Naive thymus-derived CD4-positive, alpha-beta T cell (primary cell): ENCODE measurements around the gene DPP6. TPM values are rescaled to one million over a fixed set of nuclear protein-coding genes. Genes with fewer than 3 reads are reported as not detected.

Experiments used
- ATAC-seq: fragments of 150-1000 bp; cut with Tn5 transposase; 2 replicates; pipeline ENCODE4 v1.10.0; 2021; ENCODE audit warnings: mild to moderate bottlenecking, moderate library complexity
- CTCF ChIA-PET: fragments of 350-600 bp; sonication (Branson Sonifier 250); formaldehyde crosslinking; loops from one replicate; lab custom pipeline; 2021; ENCODE audit warnings: antibody characterized with exemption; lab: Charles Lee
- POLR2A ChIA-PET: fragments of 350-600 bp; sonication (Branson Sonifier 250); formaldehyde crosslinking; loops from one replicate; lab custom pipeline; 2021; ENCODE audit warnings: antibody characterized with exemption, inconsistent platforms; lab: Charles Lee
- DNase-seq, 9 donors: peaks; one replicate each; pipeline versions ENCODE4 v3.0.0 to v3.0.0-alpha.2; 2020 to 2022; ENCODE audit warnings: mixed read lengths in 1 of 9
- H3K27ac ChIP-seq: one replicate; pipeline ENCODE4 v1.7.0; 2013; ENCODE audit warnings: mild to moderate bottlenecking, low read depth, low read length, moderate library complexity
- H3K27me3 ChIP-seq, 2 donors: one replicate each; pipeline ENCODE4 v1.7.0; 2013; ENCODE audit warnings: low read length in 2 of 2, mild to moderate bottlenecking in 2 of 2, moderate library complexity in 2 of 2; ENCODE audit not compliant: control insufficient read depth in 2 of 2, insufficient read depth in 2 of 2
- H3K36me3 ChIP-seq, 3 experiments: 1 replicate in 2 of 3; 2 replicates in 1 of 3; pipeline ENCODE4 v1.7.0; 2013; ENCODE audit warnings: low read length in 3 of 3, mild to moderate bottlenecking in 3 of 3, moderate library complexity in 1 of 3; ENCODE audit not compliant: insufficient read depth in 3 of 3, control insufficient read depth in 2 of 3
- H3K4me1 ChIP-seq, 2 donors: one replicate each; pipeline ENCODE4 v1.7.0; 2013; ENCODE audit warnings: low read length in 2 of 2, mild to moderate bottlenecking in 2 of 2, moderate library complexity in 1 of 2; ENCODE audit not compliant: control insufficient read depth in 2 of 2, insufficient read depth in 2 of 2
- H3K4me3 ChIP-seq: 2 replicates; pipeline ENCODE4 v1.7.0; 2013; ENCODE audit warnings: mild to moderate bottlenecking, low read length
- H3K9me3 ChIP-seq, 3 experiments: 1 replicate in 2 of 3; 2 replicates in 1 of 3; pipeline ENCODE4 v1.7.0; 2013; ENCODE audit warnings: low read length in 3 of 3; ENCODE audit not compliant: control insufficient read depth in 2 of 3
- H3K27ac Mint-ChIP-seq, 9 donors: one replicate each; pipeline ENCODE4 v1.8.0; 2020 to 2022; ENCODE audit warnings: mixed read lengths in 9 of 9, mild to moderate bottlenecking in 8 of 9, moderate library complexity in 5 of 9, inconsistent platforms in 2 of 9
- H3K27me3 Mint-ChIP-seq, 5 donors: one replicate each; pipeline ENCODE4 v1.8.0; 2021 to 2022; ENCODE audit warnings: mixed read lengths in 5 of 5, mild to moderate bottlenecking in 1 of 5
- H3K36me3 Mint-ChIP-seq, 5 donors: one replicate each; pipeline ENCODE4 v1.8.0; 2020 to 2022; ENCODE audit warnings: mixed read lengths in 5 of 5, mild to moderate bottlenecking in 3 of 5, inconsistent platforms in 1 of 5
- H3K4me1 Mint-ChIP-seq, 7 donors: one replicate each; pipeline ENCODE4 v1.8.0; 2020 to 2022; ENCODE audit warnings: mixed read lengths in 7 of 7, mild to moderate bottlenecking in 3 of 7, inconsistent platforms in 1 of 7
- H3K4me3 Mint-ChIP-seq, 10 donors: one replicate each; pipeline ENCODE4 v1.8.0; 2020 to 2022; ENCODE audit warnings: mild to moderate bottlenecking in 10 of 10, mixed read lengths in 10 of 10, moderate library complexity in 6 of 10, inconsistent platforms in 2 of 10
- H3K9me3 Mint-ChIP-seq, 11 donors: one replicate each; pipeline ENCODE4 v1.8.0; 2020 to 2022; ENCODE audit warnings: mixed read lengths in 11 of 11, mild to moderate bottlenecking in 4 of 11, inconsistent platforms in 1 of 11, moderate library complexity in 1 of 11
- intact Hi-C, 2 donors: fragments of 100-400 bp; cut with micrococcal nuclease; formaldehyde crosslinking; loops; one replicate each; pipeline ENCODE4 v1.15.1; 2023
- polyA plus RNA-seq, 2 donors: library from polyadenylated mRNA; unstranded; fragments of 300-500 nt; fragmentation: Illumina TruSeq; gene quantifications; one replicate each; pipeline ENCODE4 v1.2.3, GENCODE V29; 2021
- total RNA-seq, 6 experiments: library from RNA in 5 of 6; stranded (reverse) in 5 of 6; gene quantifications; 1 replicate in 5 of 6; 2 replicates in 1 of 6; pipeline ENCODE4 v1.2.3 and lab custom pipeline; 2021 to 2026

The DPP6 gene
- total and polyA plus RNA-seq, 7 experiments from 2014 or later, result not detected

DNA sequence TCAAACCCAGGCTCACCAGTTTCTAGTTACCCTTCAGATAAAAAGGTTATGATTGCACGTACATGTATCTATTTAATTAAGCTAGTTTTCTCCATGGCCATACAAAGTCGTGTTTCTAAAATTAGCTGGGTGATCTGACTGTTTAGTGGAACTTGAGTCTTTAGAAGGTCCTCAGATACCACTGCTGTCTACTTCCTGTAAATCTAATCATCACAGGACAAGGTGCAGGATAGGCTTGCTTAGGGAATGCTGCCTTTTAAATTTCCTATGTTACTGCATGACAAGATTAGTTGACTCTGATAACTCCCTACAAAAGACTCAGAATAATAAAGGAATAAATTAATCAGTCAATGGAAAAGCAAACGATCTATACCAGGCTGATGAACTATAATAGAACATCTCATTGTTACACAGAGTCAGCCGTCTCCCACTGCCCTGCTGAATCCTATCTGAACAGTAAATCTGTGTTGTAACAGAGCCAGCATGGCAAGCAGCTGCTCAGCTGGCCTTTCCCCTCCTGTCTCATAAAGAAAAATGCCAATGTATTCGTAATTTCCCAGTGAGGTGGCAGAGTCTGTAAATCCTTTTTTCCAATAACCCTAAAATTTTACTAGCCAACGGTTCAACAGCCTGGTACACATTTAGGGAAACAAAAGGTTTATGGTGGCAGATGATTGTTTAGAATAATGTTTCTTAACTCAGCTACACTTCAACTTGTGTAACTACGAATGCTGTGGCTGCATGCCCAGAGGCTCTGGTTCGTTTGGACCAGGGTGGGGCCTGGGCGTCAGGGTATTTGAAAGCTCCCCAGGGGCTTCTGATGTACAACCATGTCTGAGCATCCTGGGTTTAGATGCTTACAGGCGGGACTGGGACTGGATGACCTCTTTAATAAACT, 632.7 kb downstream of the DPP6 start:
- ChIA-PET CTCF (no interaction called here), POLR2A (no interaction called here)
- Mint-ChIP-seq H3K36me3 (no peaks in the 10 kb centered on the region), H3K4me1 (peaks cover 0 to 2% (median 0%) of the 10 kb centered on the region in 7 donors), H3K27me3 (peaks cover 0 to 6% (median 0%) of the 10 kb centered on the region in 5 donors), H3K4me3 (no peak overlapping the region), H3K27ac (no peak overlapping the region), H3K9me3 (peaks cover 0 to 8% (median 2%) of the 10 kb centered on the region in 11 donors)
- no peaks in the 10 kb centered on the region for H3K36me3 ChIP-seq
- H3K4me3 ChIP-seq, result no peak overlapping the region
- DNase-seq (no peak), ATAC-seq (no peak)
- no peaks in the 10 kb centered on the region for H3K9me3 ChIP-seq
- intact Hi-C loops, result no loop called here
- no peak overlapping the region for H3K27ac ChIP-seq
- H3K27me3 ChIP-seq, result no peaks in the 10 kb centered on the region
- no peaks in the 10 kb centered on the region for H3K4me1 ChIP-seq

DNA sequence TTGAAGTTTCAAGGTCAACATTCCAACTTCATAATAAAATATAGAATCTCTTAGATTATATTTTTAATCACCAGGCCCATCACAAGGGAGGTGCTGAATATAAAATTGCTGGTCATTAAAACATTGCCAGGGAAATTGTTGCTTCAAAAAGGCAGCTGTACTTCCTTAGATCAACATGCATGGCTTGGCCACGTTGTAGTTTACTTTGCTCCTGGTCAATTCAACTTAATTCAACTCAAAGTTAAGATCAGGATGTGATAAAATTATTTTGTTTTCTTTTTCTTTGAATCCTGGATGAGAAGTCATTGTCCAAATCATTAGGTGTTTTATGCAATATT, 633.3 kb downstream of the DPP6 start:
- H3K4me3 Mint-ChIP-seq, result no peak overlapping the region
- intact Hi-C loops, result no loop called here
- Histone ChIP-seq H3K4me1 (no peaks in the 10 kb centered on the region), H3K36me3 (no peaks in the 10 kb centered on the region), H3K4me3 (no peak overlapping the region), H3K27ac (no peak overlapping the region), H3K27me3 (no peaks in the 10 kb centered on the region), H3K9me3 (no peaks in the 10 kb centered on the region)
- ChIA-PET POLR2A (no interaction called here), CTCF (interaction anchor here (0.7 kb wide), 1 partner anchor 46 kb away, joined by 3 read pairs; no protein-coding TSS in a partner anchor)
- no peaks in the 10 kb centered on the region for H3K36me3 Mint-ChIP-seq
- DNase-seq (no peak), ATAC-seq (no peak)
- H3K27ac Mint-ChIP-seq, result no peak overlapping the region
- H3K4me1 Mint-ChIP-seq, result peaks cover 0 to 2% (median 0%) of the 10 kb centered on the region in 7 donors
- H3K9me3 Mint-ChIP-seq, result peaks cover 0 to 8% (median 2%) of the 10 kb centered on the region in 11 donors
- peaks cover 0 to 6% (median 0%) of the 10 kb centered on the region in 5 donors for H3K27me3 Mint-ChIP-seq

DNA sequence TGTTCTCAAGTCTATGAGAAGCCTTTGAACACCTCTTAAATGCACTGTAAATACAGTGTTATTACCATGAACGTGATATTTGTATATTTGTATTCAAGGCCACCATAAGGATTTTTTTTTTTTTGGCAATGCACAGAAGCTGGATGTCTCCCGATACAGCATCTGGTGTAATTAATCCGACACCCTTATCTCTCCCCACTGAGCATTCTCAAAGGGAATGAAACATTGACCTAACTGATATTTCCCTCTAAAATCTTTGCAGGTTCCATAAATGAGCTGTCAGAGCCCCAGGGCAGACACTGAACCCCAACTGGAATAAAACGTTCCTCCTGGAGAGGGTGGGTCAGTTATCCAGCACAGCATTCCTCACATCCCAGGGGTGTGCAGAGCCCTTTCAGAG, 634.1 kb downstream of the DPP6 start:
- Mint-ChIP-seq H3K4me1 (peaks cover 0 to 2% (median 0%) of the 10 kb centered on the region in 7 donors), H3K27me3 (peaks cover 0 to 6% (median 0%) of the 10 kb centered on the region in 5 donors), H3K4me3 (no peak overlapping the region), H3K27ac (no peak overlapping the region), H3K9me3 (peaks cover 0 to 8% (median 2%) of the 10 kb centered on the region in 11 donors), H3K36me3 (no peaks in the 10 kb centered on the region)
- Histone ChIP-seq H3K4me3 (no peak overlapping the region), H3K9me3 (no peaks in the 10 kb centered on the region), H3K36me3 (no peaks in the 10 kb centered on the region), H3K27ac (no peak overlapping the region), H3K27me3 (no peaks in the 10 kb centered on the region), H3K4me1 (no peaks in the 10 kb centered on the region)
- POLR2A ChIA-PET, result no interaction called here
- CTCF ChIA-PET, result interaction anchor here (0.7 kb wide), 1 partner anchor 47 kb away, joined by 3 read pairs; no protein-coding TSS in a partner anchor
- intact Hi-C loops, result no loop called here
- DNase-seq (no peak), ATAC-seq (no peak)

DNA sequence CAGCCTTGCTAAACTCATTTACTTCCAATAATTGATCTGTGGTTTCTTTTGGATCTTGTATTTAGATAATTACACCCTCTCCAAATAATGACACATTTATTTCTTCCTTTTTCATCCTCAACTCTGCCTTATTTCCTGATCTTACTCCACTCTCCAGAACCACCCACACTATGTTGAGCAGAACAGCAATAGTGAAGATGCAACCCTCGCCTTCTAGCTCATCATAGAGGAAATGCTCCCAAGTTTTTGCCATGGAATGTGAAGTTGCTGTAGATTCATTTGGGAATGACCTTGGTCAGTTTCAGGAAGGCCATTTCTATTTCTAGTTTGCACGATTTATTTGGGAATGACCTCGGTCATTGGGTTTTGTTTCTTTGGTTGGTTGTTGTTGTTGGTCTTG, 636.8 kb downstream of the DPP6 start:
- intact Hi-C loops, result no loop called here
- ChIA-PET POLR2A (no interaction called here), CTCF (no interaction called here)
- Histone ChIP-seq H3K9me3 (no peaks in the 10 kb centered on the region), H3K27ac (no peak overlapping the region), H3K4me3 (no peak overlapping the region), H3K4me1 (no peaks in the 10 kb centered on the region), H3K27me3 (no peaks in the 10 kb centered on the region), H3K36me3 (no peaks in the 10 kb centered on the region)
- Mint-ChIP-seq H3K27ac (no peak overlapping the region), H3K36me3 (no peaks in the 10 kb centered on the region), H3K27me3 (peaks cover 0 to 5% (median 0%) of the 10 kb centered on the region in 5 donors), H3K4me3 (no peak overlapping the region), H3K4me1 (peaks cover 0 to 2% (median 0%) of the 10 kb centered on the region in 7 donors), H3K9me3 (peaks cover 0 to 4% (median 2%) of the 10 kb centered on the region in 11 donors)
- no peak for DNase-seq
- no peak for ATAC-seq

DNA sequence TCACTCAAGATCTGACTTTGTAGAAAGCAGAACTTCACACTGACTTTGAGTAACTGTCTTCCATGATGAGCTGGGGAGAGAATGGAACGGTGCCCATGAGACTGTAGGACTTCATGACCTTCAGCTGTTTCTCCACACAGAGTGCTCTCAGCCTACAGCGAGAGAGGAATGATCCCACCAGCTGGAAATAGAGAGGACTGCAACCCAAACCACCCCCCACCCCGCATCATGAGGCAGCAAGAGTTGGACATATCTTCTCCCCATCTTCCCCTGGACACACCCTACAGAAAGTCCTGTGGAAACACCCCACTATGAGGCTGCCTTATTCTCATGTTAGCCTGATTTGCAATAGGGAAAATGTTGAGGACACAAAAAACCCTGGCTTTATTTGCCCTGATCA, 638.2 kb downstream of the DPP6 start:
- H3K4me3 ChIP-seq, result no peak overlapping the region
- ChIA-PET CTCF (no interaction called here), POLR2A (no interaction called here)

DNA sequence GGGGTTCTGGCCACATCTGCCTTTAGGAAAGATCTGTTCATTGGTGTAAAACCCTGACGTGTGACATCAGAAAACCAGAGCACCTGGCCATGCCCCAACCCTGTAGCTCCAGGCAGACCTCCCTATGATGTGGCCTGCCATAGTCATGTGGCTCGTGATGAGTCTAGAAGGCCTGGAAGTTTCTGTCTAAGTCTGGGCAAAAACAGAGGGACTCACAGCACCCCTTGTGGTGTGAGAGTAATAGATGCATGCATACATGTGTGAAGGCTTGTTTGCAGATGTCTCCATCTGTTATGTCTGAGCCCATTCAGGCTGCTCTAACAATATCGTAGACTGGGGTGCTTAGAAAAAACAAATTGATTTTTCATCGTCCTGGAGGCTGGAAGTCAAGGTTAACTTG, 641.5 kb downstream of the DPP6 start:
- no peaks in the 10 kb centered on the region for H3K4me1 ChIP-seq

More for the DNA sequence above, 638.2 kb downstream of the DPP6 start:
- Mint-ChIP-seq H3K9me3 (peaks cover 0 to 2% (median 0%) of the 10 kb centered on the region in 11 donors), H3K36me3 (no peaks in the 10 kb centered on the region), H3K4me3 (no peak overlapping the region), H3K27me3 (peaks cover 0 to 5% (median 3%) of the 10 kb centered on the region in 5 donors), H3K4me1 (no peaks in the 10 kb centered on the region), H3K27ac (no peak overlapping the region)
- Histone ChIP-seq H3K4me1 (no peaks in the 10 kb centered on the region), H3K27ac (no peak overlapping the region), H3K36me3 (no peaks in the 10 kb centered on the region), H3K9me3 (no peaks in the 10 kb centered on the region), H3K27me3 (no peaks in the 10 kb centered on the region)
- ATAC-seq (no peak), DNase-seq (no peak)
- intact Hi-C loops, result no loop called here

More for the DNA sequence above, 641.5 kb downstream of the DPP6 start:
- peaks cover 0 to 4% (median 0%) of the 10 kb centered on the region in 11 donors for H3K9me3 Mint-ChIP-seq
- intact Hi-C loops, result no loop called here
- Histone ChIP-seq H3K9me3 (no peaks in the 10 kb centered on the region), H3K27me3 (no peaks in the 10 kb centered on the region), H3K27ac (no peak overlapping the region), H3K36me3 (no peaks in the 10 kb centered on the region), H3K4me3 (no peak overlapping the region)
- ChIA-PET CTCF (no interaction called here), POLR2A (no interaction called here)
- no peak overlapping the region for H3K27ac Mint-ChIP-seq
- H3K4me3 Mint-ChIP-seq, result no peak overlapping the region
- no peak for ATAC-seq
- no peak for DNase-seq
- H3K27me3 Mint-ChIP-seq, result peaks cover 0 to 12% (median 4%) of the 10 kb centered on the region in 5 donors
- no peaks in the 10 kb centered on the region for H3K36me3 Mint-ChIP-seq
- H3K4me1 Mint-ChIP-seq, result no peaks in the 10 kb centered on the region
